SK-N-SH treated with all-trans-retinoic acid at 6 μM for 48 hours (cell line): ENCODE results near the gene ATG13.

Experiments
- ATAC-seq: fragments of 200-7000 bp; cut with Tn5 transposase; 3 replicates; pipeline ENCODE4 v1.9.1; 2020; ENCODE audit warnings: mild to moderate bottlenecking, moderate library complexity
- ARNTL ChIP-seq: fragments of 450-650 bp; formaldehyde crosslinking; IDR thresholded peaks from 2 replicates; pipeline ENCODE4 v1.5.0; 2020; ENCODE audit warnings: low read depth, mild to moderate bottlenecking, moderate library complexity, borderline replicate concordance
- CSDC2 ChIP-seq: fragments of 250-450 bp; sonication (Bioruptor Pico); IDR thresholded peaks from 2 replicates; pipeline ENCODE4 v1.5.0; 2020; ENCODE audit warnings: mild to moderate bottlenecking, moderate library complexity
- ESRRG ChIP-seq: fragments of 250-450 bp; sonication (Bioruptor Pico); IDR thresholded peaks from 2 replicates; pipeline ENCODE4 v1.6.1; 2021; ENCODE audit warnings: mild to moderate bottlenecking
- ISL1 ChIP-seq: fragments of 250-450 bp; sonication (Bioruptor Pico); IDR thresholded peaks from 2 replicates; pipeline ENCODE4 v2.1.2; 2022; ENCODE audit warnings: mild to moderate bottlenecking, moderate library complexity
- OSR1 ChIP-seq: fragments of 250-450 bp; sonication (Bioruptor Pico); IDR thresholded peaks from 2 replicates; pipeline ENCODE4 v1.8.0; 2022; ENCODE audit warnings: moderate library complexity, mild to moderate bottlenecking, inconsistent platforms
- PATZ1 ChIP-seq: fragments of 250-450 bp; sonication (Bioruptor Pico); IDR thresholded peaks from 2 replicates; pipeline ENCODE4 v1.8.0; 2020; ENCODE audit warnings: mild to moderate bottlenecking, moderate library complexity, borderline replicate concordance
- POU6F1 ChIP-seq: fragments of 250-450 bp; sonication (Bioruptor Pico); IDR thresholded peaks from 2 replicates; pipeline ENCODE4 v1.8.0; 2021; ENCODE audit warnings: low read depth, mild to moderate bottlenecking, moderate library complexity, borderline replicate concordance
- PPARA ChIP-seq: fragments of 250-450 bp; sonication (Bioruptor Pico); IDR thresholded peaks from 2 replicates; pipeline ENCODE4 v1.5.0; 2020; ENCODE audit warnings: mild to moderate bottlenecking, borderline replicate concordance
- RARB ChIP-seq: fragments of 250-450 bp; sonication (Bioruptor Pico); IDR thresholded peaks from 2 replicates; pipeline ENCODE4 v1.8.0; 2021; ENCODE audit warnings: mild to moderate bottlenecking, moderate library complexity
- SNAI2 ChIP-seq: fragments of 250-450 bp; sonication (Bioruptor Pico); IDR thresholded peaks from 2 replicates; pipeline ENCODE4 v1.5.0; 2020; ENCODE audit warnings: mild to moderate bottlenecking, moderate library complexity
- TCF4 ChIP-seq: fragments of 250-450 bp; sonication (Bioruptor Pico); IDR thresholded peaks from 2 replicates; pipeline ENCODE4 v1.8.0; 2021; ENCODE audit warnings: mild to moderate bottlenecking, moderate library complexity, borderline replicate concordance
- ZFP3 ChIP-seq: fragments of 250-450 bp; sonication (Bioruptor Pico); IDR thresholded peaks from 2 replicates; pipeline ENCODE4 v1.5.0; 2020; ENCODE audit warnings: mild to moderate bottlenecking, moderate library complexity
- ZFP30 ChIP-seq: fragments of 450-650 bp; formaldehyde crosslinking; IDR thresholded peaks from 2 replicates; pipeline ENCODE4 v1.5.0; 2022; ENCODE audit warnings: mild to moderate bottlenecking, moderate library complexity
- ZNF565 ChIP-seq: fragments of 450-650 bp; formaldehyde crosslinking; conservative IDR thresholded peaks from 2 replicates; pipeline ENCODE4 v1.5.0; 2020; ENCODE audit warnings: low read depth, mild to moderate bottlenecking, moderate library complexity
- ZNF70 ChIP-seq: fragments of 450-650 bp; formaldehyde crosslinking; IDR thresholded peaks from 2 replicates; pipeline ENCODE4 v1.5.0; 2020; ENCODE audit warnings: mild to moderate bottlenecking, moderate library complexity
- ZNF8 ChIP-seq: fragments of 450-650 bp; formaldehyde crosslinking; IDR thresholded peaks from 2 replicates; pipeline ENCODE4 v1.5.0; 2020; ENCODE audit warnings: mild to moderate bottlenecking, moderate library complexity
- TF ChIP-seq, protein P1 (sequence below): fragments of 250-450 bp; sonication (Bioruptor Pico); IDR thresholded peaks from 2 replicates; pipeline ENCODE4 v1.5.1; 2020; ENCODE audit warnings: low read depth, mild to moderate bottlenecking, moderate library complexity
- TF ChIP-seq, protein P2 (sequence below): fragments of 250-450 bp; sonication (Bioruptor Pico); IDR thresholded peaks from 2 replicates; pipeline ENCODE4 v1.5.0; 2020; ENCODE audit warnings: mild to moderate bottlenecking, moderate library complexity
- TF ChIP-seq, protein P3 (sequence below): fragments of 250-450 bp; sonication (Bioruptor Pico); IDR thresholded peaks from 2 replicates; pipeline ENCODE4 v1.5.1; 2021; ENCODE audit warnings: mild to moderate bottlenecking, moderate library complexity

ATG13 gene

DNA sequence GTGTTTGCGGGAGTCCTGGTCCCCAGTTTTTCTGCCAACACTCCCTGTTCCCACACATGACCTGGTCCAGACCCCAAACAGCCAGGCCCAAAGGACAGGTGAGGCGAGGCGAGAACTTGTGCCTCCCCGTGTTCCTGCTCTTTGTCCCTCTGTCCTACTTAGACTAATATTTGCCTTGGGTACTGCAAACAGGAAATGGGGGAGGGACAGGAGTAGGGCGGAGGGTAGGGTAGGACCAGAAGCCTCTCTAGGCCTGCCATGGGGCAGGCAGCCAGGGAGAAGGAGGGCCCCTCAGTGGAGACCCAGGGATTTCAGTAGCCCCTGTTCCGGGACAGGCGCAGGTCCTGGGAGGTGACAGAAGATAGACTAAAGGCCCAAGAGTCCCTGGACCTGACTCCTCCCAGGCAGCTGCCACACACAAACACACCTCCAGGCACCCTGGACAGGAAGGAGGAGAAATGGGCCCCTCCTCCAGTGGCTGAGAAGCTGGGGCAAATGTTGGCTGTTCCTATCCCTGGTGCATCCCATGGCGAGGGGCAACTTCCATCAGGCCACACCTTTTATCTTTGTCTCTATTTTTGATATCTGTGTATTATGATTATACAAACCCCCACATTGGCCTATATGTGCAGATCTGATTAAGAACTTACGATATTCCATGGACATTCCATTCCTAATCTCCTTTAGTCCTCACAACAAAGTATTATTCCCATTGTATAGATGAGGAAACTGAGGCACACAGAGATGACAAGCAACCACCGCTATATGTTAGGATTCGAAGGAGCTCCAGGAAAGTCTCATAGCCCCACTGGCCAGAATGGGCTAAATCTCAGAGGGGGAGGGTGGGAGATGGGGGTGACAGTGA, 101.0 kb downstream of the ATG13 start:
- peak; percentile 9; the same call in 2 of the 3 replicates for ATAC-seq
- TF ChIP-seq OSR1 (CRISPR knock-in tag) (no peak), CSDC2 (CRISPR knock-in tag) (no peak), PPARA (CRISPR knock-in tag) (no peak), TCF4 (CRISPR knock-in tag) (no peak)
- TF ChIP-seq, protein P1, sequence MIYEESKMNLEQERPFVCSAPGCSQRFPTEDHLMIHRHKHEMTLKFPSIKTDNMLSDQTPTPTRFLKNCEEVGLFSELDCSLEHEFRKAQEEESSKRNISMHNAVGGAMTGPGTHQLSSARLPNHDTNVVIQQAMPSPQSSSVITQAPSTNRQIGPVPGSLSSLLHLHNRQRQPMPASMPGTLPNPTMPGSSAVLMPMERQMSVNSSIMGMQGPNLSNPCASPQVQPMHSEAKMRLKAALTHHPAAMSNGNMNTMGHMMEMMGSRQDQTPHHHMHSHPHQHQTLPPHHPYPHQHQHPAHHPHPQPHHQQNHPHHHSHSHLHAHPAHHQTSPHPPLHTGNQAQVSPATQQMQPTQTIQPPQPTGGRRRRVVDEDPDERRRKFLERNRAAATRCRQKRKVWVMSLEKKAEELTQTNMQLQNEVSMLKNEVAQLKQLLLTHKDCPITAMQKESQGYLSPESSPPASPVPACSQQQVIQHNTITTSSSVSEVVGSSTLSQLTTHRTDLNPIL (CRISPR knock-in tag), result no peak
- TF ChIP-seq, all 23 proteins: peak for 0

- no peak for TF ChIP-seq ZFP3 (CRISPR knock-in tag)
- TF ChIP-seq TCF4 (CRISPR knock-in tag), result no peak
- no peak for TF ChIP-seq ZNF70
- TF ChIP-seq ZFP30, result no peak
- TF ChIP-seq ZNF8 (CRISPR knock-in tag), result no peak
- no peak for TF ChIP-seq CSDC2 (CRISPR knock-in tag)
- TF ChIP-seq POU6F1 (CRISPR knock-in tag), result no peak
- TF ChIP-seq RARB (CRISPR knock-in tag), result no peak
- TF ChIP-seq OSR1 (CRISPR knock-in tag), result no peak
- TF ChIP-seq, protein P1 (CRISPR knock-in tag), result no peak
- TF ChIP-seq ZNF565 (CRISPR knock-in tag), result no peak
- TF ChIP-seq, protein P2, sequence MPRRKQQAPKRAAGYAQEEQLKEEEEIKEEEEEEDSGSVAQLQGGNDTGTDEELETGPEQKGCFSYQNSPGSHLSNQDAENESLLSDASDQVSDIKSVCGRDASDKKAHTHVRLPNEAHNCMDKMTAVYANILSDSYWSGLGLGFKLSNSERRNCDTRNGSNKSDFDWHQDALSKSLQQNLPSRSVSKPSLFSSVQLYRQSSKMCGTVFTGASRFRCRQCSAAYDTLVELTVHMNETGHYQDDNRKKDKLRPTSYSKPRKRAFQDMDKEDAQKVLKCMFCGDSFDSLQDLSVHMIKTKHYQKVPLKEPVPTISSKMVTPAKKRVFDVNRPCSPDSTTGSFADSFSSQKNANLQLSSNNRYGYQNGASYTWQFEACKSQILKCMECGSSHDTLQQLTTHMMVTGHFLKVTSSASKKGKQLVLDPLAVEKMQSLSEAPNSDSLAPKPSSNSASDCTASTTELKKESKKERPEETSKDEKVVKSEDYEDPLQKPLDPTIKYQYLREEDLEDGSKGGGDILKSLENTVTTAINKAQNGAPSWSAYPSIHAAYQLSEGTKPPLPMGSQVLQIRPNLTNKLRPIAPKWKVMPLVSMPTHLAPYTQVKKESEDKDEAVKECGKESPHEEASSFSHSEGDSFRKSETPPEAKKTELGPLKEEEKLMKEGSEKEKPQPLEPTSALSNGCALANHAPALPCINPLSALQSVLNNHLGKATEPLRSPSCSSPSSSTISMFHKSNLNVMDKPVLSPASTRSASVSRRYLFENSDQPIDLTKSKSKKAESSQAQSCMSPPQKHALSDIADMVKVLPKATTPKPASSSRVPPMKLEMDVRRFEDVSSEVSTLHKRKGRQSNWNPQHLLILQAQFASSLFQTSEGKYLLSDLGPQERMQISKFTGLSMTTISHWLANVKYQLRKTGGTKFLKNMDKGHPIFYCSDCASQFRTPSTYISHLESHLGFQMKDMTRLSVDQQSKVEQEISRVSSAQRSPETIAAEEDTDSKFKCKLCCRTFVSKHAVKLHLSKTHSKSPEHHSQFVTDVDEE, result no peak
- no peak for TF ChIP-seq PATZ1 (CRISPR knock-in tag)
- TF ChIP-seq ISL1 (CRISPR knock-in tag), result no peak
- TF ChIP-seq ARNTL (CRISPR knock-in tag), result no peak
- no peak for TF ChIP-seq ESRRG (CRISPR knock-in tag)
- ATAC-seq, result no peak
Observed at GRCh38 chr11:46719048-46719542, 101.7 kb downstream of the ATG13 start, which contains the start of gene F2. TSS of gene F2 (plus strand) at chr11:46719213. CDS start at chr11:46719236, 23 bp downstream.

- no peak; the same call in 2 of the 3 replicates for ATAC-seq
- TF ChIP-seq TCF4 (CRISPR knock-in tag) (no peak), PATZ1 (CRISPR knock-in tag) (no peak), CSDC2 (CRISPR knock-in tag) (no peak), SNAI2 (CRISPR knock-in tag) (no peak), ZFP30 (no peak)
- TF ChIP-seq, protein P2, result no peak
- TF ChIP-seq, protein P3, sequence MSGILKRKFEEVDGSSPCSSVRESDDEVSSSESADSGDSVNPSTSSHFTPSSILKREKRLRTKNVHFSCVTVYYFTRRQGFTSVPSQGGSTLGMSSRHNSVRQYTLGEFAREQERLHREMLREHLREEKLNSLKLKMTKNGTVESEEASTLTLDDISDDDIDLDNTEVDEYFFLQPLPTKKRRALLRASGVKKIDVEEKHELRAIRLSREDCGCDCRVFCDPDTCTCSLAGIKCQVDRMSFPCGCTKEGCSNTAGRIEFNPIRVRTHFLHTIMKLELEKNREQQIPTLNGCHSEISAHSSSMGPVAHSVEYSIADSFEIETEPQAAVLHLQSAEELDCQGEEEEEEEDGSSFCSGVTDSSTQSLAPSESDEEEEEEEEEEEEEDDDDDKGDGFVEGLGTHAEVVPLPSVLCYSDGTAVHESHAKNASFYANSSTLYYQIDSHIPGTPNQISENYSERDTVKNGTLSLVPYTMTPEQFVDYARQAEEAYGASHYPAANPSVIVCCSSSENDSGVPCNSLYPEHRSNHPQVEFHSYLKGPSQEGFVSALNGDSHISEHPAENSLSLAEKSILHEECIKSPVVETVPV (CRISPR knock-in tag), result no peak
Observed at GRCh38 chr11:46719543-46720218, 102.3 kb downstream of the ATG13 start.
